CD4-positive, alpha-beta T cell treated with Interleukin-17A for 4 hours (primary cell): ENCODE results near the gene CCDC124.

Experiments used
- DNase-seq: peaks from one replicate; pipeline ENCODE4 v3.0.0-alpha.2; 2020; ENCODE audit warnings: mixed read lengths

Gene CCDC124

GRCh38 chr19:17936379-17936778 lies 3.6 kb downstream of the CCDC124 start:
- no peak for DNase-seq

- no peak for DNase-seq
Measured at GRCh38 chr19:17937371-17937900, 4.6 kb downstream of the CCDC124 start.

DNA sequence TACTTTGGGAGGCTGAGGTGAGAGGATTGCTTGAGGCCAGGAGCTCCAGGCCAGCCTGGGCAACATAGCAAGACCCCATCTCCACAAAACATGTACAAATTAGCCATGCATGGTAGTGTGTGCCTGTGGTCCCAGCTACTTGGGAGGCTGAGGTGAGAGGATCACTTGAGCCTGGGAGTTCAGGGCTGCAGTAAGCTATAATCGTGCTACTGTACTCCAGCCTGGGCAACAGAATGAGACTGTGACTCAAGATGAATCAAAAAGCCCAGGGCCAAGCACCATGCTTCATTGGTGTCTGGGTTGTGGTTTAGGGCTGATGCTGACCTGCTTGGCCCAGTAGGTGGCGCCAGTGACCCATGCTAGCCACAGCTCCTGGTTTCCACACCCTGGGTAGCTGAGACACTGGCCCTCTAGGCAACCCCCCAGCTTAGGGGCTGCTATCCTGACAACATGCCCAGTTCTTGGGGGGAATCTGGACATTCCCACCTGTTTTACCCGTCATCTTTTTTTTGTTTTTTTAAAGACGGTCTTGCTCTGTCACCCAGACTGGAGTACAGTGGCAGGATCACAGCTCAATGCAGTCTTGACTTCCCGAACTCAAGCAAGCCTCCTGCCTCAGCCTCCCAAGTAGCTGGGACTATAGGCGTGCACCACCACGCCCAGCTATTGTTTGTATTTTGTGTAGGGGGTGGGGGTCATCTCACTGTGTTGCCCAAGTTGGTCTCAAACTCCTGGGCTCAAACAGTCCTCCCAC lies 5.5 kb downstream of the CCDC124 start:
- DNase-seq, result peak; percentile 91

DNA sequence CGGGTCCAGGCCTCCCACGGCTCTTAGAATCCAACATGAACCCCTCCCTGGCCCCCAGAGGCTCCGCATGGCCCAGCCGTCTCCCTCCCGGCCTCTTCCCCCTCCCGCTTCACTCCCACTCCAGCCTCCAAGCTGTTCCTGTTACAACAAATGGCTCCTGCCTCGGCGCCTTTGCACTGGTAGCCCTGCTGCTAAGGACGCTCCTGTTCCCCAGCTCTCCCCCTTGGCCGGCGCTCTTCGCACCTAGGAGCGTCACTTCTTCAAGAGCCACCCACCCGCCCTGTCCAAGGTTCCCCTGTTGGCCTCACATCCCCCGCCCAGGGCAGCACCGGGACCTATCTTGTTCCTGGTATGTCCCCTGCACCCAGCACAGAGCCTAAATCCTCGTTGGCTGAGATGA lies 9.4 kb downstream of the CCDC124 start:
- DNase-seq, result no peak

DNA sequence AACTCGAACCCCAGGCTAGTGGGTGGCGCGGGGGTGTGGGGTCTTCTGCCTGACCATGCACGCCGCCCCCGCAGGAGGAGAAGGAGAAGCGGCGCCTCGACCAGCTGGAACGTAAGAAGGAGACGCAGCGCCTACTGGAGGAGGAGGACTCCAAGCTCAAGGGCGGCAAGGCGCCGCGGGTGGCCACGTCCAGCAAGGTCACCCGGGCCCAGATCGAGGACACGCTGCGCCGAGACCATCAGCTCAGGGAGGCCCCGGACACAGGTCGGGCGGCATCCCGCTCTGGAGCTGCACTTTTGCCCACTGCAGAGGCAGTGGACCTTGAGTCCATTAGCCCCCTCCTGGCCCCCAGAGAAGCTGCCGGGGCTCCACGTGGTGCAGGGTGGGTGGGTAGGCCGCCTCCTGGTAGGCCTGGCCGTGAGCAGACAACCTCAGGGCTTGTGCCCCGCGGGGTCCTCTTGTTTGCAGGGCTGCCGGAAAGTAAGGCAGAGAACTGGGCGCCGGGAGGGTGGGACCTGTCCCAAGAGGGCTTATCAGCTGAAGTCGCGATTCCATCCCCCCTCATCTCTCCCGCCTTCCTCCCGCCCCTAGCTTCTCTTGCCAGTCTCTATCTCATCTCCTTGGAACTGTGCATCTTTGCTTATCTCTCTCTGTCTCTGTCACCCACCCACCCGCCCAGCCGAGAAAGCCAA lies 9.9 kb downstream of the CCDC124 start:
- DNase-seq, result no peak

- no peak for DNase-seq
Measured at GRCh38 chr19:17943274-17944221, 10.7 kb downstream of the CCDC124 start.

- no peak for DNase-seq
Measured at GRCh38 chr19:17944301-17944700, 11.5 kb downstream of the CCDC124 start.

DNA sequence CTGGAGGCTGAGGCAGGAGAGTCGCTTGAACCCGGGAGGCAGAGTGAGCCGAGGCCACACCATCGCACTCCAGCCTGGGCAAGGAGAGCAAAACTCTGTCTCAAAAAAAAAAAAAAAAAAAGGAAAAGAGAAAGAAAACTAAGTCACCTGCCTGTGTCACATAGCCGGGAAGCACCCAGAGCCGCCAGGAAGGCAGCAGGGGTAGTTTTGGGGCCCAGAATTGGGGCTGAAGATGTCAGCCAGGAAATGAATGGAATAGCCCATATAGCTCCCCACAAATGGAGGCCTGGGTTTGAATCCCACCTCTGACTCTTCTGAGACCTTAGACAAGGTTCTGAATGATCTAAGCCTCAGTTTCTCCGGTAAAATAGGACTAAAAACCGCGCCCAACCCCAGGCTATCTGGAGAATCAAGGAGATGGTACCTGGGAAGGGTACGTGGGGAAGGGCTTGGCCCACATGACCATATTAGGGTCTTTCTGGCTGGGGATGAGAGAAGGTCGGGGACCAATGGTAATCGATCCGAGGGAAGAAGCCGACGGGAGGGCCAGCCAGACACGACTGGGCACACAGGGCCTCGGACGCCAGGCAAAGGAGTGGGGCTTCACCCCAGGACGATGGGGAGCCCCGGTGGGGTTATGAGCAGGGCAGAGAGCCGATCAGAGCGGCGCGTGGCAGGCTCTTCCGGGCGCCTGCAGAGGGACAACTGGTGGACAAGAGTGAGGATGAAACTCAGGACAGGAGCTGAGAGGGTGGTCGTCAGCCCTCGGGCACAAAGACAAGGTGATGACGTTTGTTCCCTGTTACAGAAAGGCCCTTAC lies 14.4 kb downstream of the CCDC124 start:
- DNase-seq, result no peak

GRCh38 chr19:17947815-17948513 lies 15.1 kb downstream of the CCDC124 start:
- peak; percentile 97 for DNase-seq

DNA sequence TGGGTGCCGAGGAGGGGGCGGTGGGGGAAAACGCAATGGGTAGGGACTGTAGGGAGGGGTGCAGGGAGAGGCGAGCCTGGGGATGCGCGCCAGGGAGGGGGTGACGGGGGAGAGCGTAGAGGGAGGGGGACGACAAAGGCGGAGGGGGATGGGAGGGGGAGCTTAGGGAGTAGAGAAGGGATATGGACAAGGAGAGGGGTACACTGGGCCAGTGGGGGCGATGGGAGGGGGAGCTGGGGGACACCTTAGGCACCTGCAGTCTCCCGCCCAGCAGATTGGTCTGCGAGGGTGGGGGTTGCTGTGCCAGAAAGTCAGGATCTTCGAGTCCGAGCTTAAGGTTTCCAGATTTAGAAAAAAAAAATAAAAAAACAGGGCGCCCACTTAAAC lies 15.7 kb downstream of the CCDC124 start:
- DNase-seq, result no peak

DNA sequence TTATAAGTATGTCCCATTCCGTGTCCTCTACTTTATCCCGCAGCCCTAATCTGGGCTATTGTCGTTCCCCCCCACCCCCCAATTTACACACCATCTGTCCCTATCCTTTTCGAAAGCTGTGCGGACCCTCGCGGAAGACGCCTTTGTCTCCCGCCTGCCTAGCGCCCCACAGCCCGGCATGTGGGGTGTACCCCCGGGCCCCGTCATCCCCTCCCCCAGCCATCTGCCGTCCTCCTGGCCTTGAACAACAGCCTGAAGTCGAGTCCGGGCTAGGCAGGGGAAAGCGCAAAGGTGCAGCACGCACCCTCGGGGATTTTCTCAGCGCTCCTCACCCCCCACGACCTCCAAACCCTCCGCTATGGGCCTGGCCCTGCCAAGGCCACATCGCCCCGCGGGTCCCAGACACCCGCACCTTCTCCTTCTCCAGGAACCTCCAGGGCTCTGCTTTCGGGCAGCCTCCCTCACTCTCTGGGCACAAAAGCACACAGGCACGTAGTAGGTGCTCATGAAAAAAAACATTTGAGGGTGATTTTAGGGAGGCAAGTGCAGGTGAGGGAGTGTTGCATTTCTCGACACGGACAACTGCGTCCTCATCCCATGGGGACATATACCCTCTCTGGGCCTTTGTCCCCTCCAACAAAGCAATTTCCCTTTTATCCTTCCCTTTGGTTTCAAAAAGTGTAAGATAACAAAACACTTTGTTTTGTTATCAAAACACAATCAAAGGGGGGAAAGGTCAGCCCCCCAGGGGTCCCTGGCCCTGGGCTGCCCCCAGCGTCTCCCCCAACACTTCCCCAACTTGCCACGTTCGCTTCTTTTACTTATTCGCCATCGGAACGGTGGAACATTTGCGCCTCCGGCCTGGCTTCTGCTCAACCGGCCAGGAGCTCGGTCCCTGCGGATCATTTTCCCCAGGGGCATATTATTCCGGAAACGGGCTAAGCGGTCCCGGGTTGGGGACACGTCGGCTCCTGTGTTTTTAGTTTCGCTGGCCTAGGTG lies 16.4 kb downstream of the CCDC124 start:
- peak; percentile 21 for DNase-seq

GRCh38 chr19:17949956-17950309 lies 17.1 kb downstream of the CCDC124 start:
- peak; percentile 13 for DNase-seq

DNA sequence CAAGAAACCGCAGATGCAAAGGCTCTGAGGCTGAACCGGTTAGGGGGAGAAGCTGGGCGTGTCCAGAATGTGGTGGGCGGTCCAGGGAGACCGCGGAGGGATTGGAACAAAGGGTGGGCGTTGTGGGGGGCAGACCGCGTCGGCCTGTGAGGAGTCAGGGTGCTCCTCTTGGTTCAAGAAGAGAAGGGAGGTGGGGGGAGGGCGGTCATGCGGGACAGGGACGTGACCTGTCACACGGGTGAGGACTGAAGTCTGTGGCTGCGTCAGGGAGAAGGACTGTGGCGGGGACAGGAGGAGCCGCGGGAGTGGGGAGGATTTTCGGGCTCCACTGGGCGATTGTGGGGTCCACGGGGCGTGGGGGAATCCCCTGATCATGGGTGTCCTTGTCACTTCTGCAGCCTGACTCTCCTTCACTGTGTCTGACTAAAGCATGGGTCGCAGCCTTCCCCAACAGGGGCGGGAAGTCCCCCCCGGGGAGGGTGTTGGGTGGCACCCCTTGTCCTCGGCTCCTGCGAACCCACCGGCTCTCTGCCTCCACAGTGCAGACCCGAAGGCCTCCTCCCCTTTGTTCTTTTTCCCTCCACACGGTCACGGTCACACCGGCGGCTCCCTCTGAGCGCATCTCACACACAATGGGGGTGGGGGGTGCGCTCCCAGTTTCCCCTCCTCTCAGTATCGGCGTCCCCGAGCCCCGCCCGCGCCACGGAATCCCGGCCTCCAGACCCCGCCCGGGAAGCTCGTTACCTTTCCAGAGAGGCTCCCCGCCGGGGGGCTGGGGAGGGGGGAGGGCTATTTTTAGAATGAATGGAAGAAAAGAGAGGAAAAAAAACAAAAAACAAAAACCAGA lies 17.7 kb downstream of the CCDC124 start:
- peak; percentile 30 for DNase-seq

- peak; percentile 17 for DNase-seq
Measured at GRCh38 chr19:17951157-17951989, 18.6 kb downstream of the CCDC124 start.

DNA sequence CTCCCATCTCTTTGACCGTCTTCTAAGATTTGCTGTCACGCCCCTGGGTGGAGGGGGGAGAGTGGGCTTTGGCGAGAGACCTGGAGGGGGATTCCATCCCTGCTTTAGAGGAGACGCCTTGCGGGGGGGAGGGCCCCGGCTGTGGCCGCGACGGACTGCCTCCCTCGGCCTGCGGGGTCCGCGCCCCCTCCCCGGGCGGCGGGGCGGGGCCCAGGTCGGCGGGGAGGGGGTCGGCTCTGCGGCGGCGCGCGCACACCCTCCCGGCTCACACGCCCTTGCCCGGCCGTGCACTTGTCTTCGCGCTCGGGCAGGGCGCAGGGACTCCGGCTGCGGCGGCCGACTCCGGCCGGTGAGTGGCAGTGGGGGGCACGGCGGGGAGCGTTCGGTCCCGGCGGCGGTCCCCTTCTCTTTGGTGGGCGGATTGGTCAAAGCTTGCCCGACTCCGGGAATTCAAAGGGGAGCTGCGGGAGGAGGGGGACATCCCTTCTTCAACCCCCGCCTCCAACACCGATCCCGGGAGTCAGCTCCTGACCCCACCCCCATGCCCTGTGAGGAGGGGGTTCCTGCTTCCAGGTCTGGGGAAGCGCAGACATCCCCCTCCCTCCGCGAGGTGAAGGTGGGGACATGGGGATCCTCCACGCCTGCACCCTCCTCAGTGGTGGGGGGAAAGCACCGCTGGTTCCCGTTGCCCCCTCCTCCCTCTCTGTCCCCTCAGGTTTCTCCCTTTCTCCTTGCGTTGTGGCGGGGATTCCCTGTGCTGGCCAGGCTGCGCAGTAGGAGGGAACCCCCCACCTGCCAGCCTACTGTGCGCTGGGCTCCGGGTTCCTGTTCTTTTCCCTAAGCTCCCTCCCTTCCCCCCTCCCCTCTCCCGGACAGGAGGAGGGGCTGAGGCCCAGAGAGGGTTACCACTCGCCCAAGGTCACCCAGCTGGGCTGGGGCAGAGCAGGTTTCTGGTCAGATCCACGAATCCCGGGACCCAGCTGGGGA lies 19.5 kb downstream of the CCDC124 start:
- DNase-seq, result no peak

DNA sequence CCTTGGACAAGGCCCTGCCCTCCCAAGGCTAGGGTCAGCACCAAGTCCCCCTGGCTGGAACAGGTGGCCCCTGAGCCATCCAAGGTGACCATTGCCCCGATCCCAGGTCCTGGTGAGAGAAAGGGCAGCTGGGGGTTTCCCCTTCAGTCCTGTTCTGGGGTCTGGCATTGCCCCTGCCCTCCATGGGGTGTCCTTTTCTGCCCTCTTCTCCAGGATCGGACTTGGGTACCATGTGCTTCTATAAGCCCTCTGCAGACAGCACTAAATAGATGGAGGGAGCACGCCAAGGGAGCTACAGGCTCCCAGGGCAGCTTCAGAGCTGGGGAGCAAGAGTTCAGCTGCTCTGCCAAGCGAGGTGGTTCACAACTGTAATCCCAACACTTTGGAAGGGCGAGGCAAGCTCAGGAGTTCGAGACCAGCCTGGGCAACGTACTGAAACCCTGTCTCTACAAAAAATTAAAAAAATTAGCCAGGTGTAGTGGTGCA lies 20.5 kb downstream of the CCDC124 start:
- no peak for DNase-seq

- DNase-seq, result no peak
Measured at GRCh38 chr19:17953869-17954268, 21.1 kb downstream of the CCDC124 start.
